Thoracic aorta (tissue), 2 donors: ENCODE data around the gene PIGQ. TPM values are rescaled to one million over a fixed set of nuclear protein-coding genes. Genes with fewer than 3 reads are reported as not detected.

Experiments used
- ATAC-seq: fragments of 150-250 bp; one replicate; pipeline ENCODE4 v1.8.0; 2017; ENCODE audit warnings: low read depth; ENCODE audit not compliant: insufficient number of reproducible peaks, low FRiP score
- DNase-seq: peaks from one replicate; pipeline ENCODE4 v3.0.0-alpha.2; 2020; ENCODE audit warnings: low spot score
- H3K27ac ChIP-seq, 2 donors: fragments of 200-600 bp; sonication (generic); 1 replicate in 1 of 2; 2 replicates in 1 of 2; pipeline ENCODE4 v1.5.1; 2016; ENCODE audit warnings: mild to moderate bottlenecking in 2 of 2, moderate library complexity in 2 of 2
- H3K27me3 ChIP-seq: fragments of 200-600 bp; sonication (generic); replicated peaks from 2 replicates; pipeline ENCODE4 v1.6.0; 2016; ENCODE audit warnings: mild to moderate bottlenecking; ENCODE audit not compliant: insufficient read depth
- H3K36me3 ChIP-seq: fragments of 200-600 bp; sonication (generic); one replicate; pipeline ENCODE4 v1.5.1; 2016
- H3K4me1 ChIP-seq, 2 donors: fragments of 200-600 bp; sonication (generic); 1 replicate in 1 of 2; 2 replicates in 1 of 2; pipeline versions ENCODE4 v1.5.1 to v1.6.0; 2016; ENCODE audit warnings: low read depth in 2 of 2, mild to moderate bottlenecking in 1 of 2; ENCODE audit not compliant: control insufficient read depth in 1 of 2
- H3K4me3 ChIP-seq: fragments of 200-600 bp; sonication (generic); 2 replicates; pipeline ENCODE4 v1.5.1; 2016; ENCODE audit warnings: mild to moderate bottlenecking
- H3K9me3 ChIP-seq: fragments of 200-600 bp; sonication (generic); 2 replicates; pipeline ENCODE4 v1.5.1; 2016
- CTCF ChIP-seq: fragments of 200-600 bp; sonication (generic); IDR thresholded peaks from one replicate; pipeline ENCODE4 v1.5.1; 2019; ENCODE audit warnings: antibody characterized with exemption
- total RNA-seq, 2 donors: library from RNA; depleted of rRNA; stranded (reverse); fragments of >200 nt; gene quantifications; one replicate each; pipeline versions ENCODE4 v1.1.0 to v1.2.3, GENCODE V29; 2016

The PIGQ gene
- total RNA-seq, 2 donors from 2014 or later, result 54.2 to 80.1 TPM

- Histone ChIP-seq H3K36me3 (no peaks in the 10 kb centered on the region), H3K9me3 (no peaks in the 10 kb centered on the region), H3K4me1 (peaks cover 9 to 21% of the 10 kb centered on the region in 2 donors), H3K27ac (no peak overlapping the region), H3K4me3 (no peak overlapping the region), H3K27me3 (no peaks in the 10 kb centered on the region)
- no peak for TF ChIP-seq CTCF
- DNase-seq (no peak), ATAC-seq (no peak)
These were observed 3.3 kb downstream of the PIGQ start for GRCh38 chr16:572865-573650.

GRCh38 chr16:574021-574760 is 4.4 kb downstream of the PIGQ start:
- Histone ChIP-seq H3K9me3 (no peaks in the 10 kb centered on the region), H3K4me1 (peaks cover 4 to 17% of the 10 kb centered on the region in 2 donors), H3K4me3 (no peak overlapping the region), H3K27me3 (no peaks in the 10 kb centered on the region), H3K27ac (no peak overlapping the region), H3K36me3 (no peaks in the 10 kb centered on the region)
- TF ChIP-seq CTCF, result no peak
- DNase-seq (no peak), ATAC-seq (no peak)

GRCh38 chr16:575354-576196 is 5.8 kb downstream of the PIGQ start:
- H3K4me3 ChIP-seq, result no peak overlapping the region
- H3K4me1 ChIP-seq, result peaks cover 3 to 12% of the 10 kb centered on the region in 2 donors
- no peaks in the 10 kb centered on the region for H3K9me3 ChIP-seq
- no peak for DNase-seq
- no peaks in the 10 kb centered on the region for H3K36me3 ChIP-seq
- no peak overlapping the region for H3K27ac ChIP-seq
- no peaks in the 10 kb centered on the region for H3K27me3 ChIP-seq
- no peak for TF ChIP-seq CTCF
- no peak for ATAC-seq

- TF ChIP-seq CTCF, result no peak
- no peak for ATAC-seq
- no peak overlapping the region for H3K4me3 ChIP-seq
- no peak for DNase-seq
- H3K4me1 ChIP-seq, result peaks cover 0 to 5% of the 10 kb centered on the region in 2 donors
- no peaks in the 10 kb centered on the region for H3K9me3 ChIP-seq
- H3K36me3 ChIP-seq, result no peaks in the 10 kb centered on the region
- no peak overlapping the region for H3K27ac ChIP-seq
- no peaks in the 10 kb centered on the region for H3K27me3 ChIP-seq
These were observed 6.5 kb downstream of the PIGQ start for GRCh38 chr16:576197-576822.
